Fibroblast of villous mesenchyme (primary cell): ENCODE data around the gene SORCS2. TPM values are rescaled to one million over a fixed set of nuclear protein-coding genes. Genes with fewer than 3 reads are reported as not detected.

Experiments used
- DNase-seq: peaks from one replicate; pipeline ENCODE4 v3.0.0-alpha.2; 2010; ENCODE audit warnings: low read depth
- H3K4me3 ChIP-seq: 2 replicates; pipeline ENCODE4 v1.5.1; 2011; ENCODE audit warnings: low read depth, mild to moderate bottlenecking, low read length
- total RNA-seq: library from RNA; depleted of rRNA; stranded (reverse); fragments of >200 nt; gene quantifications from 2 replicates; pipeline ENCODE4 v1.2.3, GENCODE V29; 2012
- TF ChIP-seq, protein P1 (sequence below): IDR thresholded peaks from 2 replicates; pipeline ENCODE4 v1.5.1; 2012; ENCODE audit warnings: low read depth, mild to moderate bottlenecking, low read length; ENCODE audit not compliant: insufficient read depth

The SORCS2 gene
- total RNA-seq, 1 donor = under 0.01 TPM

DNA sequence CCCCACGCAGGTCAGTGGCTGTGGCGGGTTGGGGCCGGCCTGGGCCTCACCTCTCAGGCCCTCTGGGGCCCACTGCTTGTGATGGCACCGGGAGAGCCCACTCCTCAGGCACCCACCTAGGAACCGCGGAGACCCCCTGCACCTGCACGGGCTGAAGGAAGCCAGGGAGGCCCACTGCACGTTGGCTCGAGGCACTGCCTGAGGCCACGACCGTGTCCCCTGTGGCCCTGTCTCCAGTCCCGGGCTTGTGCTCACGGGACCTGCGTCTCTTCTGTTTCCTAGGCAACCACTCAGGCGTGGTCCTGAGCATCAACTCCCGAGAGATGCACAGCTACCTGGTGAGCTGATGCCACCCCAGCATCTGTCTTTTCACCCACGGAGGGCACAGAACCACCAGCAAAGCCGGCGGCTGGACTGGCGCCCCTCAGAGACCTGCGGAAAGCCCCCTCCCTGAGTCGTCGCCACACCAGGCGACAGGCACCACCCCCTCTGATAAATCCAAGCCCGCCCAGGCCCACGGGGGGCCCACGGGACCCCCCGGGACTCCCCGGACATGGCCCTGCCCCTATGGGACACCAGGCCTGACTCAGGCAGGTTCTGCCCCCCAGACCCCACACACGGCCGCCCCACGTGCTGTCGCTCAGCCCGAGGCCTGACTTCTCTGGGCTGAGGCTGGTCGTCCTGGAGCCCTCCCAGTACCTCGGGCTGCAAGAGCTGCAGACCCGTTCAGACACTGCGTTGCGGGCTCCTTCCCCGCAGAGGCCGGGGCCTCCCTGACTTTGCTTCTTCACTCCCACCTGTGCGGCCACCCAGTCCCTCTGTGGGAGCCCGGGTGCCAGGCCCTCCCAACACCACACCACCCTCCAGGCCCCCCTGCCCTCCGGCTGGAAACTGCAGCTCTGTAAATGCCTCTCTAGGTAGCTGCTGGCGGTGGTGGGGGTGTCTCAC is 547.9 kb downstream of the SORCS2 start:
- DNase-seq = no peak
- H3K4me3 ChIP-seq = no peak overlapping the region
- TF ChIP-seq, protein P1, sequence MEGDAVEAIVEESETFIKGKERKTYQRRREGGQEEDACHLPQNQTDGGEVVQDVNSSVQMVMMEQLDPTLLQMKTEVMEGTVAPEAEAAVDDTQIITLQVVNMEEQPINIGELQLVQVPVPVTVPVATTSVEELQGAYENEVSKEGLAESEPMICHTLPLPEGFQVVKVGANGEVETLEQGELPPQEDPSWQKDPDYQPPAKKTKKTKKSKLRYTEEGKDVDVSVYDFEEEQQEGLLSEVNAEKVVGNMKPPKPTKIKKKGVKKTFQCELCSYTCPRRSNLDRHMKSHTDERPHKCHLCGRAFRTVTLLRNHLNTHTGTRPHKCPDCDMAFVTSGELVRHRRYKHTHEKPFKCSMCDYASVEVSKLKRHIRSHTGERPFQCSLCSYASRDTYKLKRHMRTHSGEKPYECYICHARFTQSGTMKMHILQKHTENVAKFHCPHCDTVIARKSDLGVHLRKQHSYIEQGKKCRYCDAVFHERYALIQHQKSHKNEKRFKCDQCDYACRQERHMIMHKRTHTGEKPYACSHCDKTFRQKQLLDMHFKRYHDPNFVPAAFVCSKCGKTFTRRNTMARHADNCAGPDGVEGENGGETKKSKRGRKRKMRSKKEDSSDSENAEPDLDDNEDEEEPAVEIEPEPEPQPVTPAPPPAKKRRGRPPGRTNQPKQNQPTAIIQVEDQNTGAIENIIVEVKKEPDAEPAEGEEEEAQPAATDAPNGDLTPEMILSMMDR = no peak

DNA sequence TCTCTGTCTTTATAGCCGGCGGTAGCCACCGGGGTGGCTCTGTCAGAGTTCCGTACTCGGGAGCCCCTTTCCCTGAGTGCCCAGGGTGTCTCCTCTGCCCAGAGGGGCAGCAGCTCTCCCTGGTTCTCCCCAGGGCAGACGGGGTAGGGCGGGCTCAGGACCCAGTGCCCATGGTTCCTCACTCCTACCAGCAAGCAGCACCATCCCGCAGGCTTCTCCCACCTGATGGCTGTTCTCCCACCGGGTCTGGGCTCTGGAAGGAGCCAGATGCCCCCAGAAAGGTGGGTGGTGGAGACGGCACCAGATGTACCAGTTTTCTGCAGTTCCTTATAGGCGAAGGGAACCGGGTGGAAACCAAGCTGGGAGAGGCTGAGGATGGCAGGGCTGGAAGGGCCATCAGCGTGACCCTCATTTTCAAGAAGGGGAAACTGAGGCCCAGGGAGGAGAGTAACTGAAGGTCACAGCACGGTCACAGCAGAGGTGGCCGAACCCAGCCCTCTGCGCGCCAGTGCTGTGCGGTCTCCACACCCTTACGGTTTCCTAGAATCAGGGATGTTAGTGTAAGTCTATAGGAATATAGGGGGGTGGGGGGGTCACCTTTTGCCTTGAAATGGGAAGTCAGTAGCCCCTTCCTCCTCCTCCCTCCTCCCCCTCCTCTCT is 548.7 kb downstream of the SORCS2 start:
- H3K4me3 ChIP-seq = no peak overlapping the region
- TF ChIP-seq, protein P1 = no peak
- DNase-seq = no peak

DNA sequence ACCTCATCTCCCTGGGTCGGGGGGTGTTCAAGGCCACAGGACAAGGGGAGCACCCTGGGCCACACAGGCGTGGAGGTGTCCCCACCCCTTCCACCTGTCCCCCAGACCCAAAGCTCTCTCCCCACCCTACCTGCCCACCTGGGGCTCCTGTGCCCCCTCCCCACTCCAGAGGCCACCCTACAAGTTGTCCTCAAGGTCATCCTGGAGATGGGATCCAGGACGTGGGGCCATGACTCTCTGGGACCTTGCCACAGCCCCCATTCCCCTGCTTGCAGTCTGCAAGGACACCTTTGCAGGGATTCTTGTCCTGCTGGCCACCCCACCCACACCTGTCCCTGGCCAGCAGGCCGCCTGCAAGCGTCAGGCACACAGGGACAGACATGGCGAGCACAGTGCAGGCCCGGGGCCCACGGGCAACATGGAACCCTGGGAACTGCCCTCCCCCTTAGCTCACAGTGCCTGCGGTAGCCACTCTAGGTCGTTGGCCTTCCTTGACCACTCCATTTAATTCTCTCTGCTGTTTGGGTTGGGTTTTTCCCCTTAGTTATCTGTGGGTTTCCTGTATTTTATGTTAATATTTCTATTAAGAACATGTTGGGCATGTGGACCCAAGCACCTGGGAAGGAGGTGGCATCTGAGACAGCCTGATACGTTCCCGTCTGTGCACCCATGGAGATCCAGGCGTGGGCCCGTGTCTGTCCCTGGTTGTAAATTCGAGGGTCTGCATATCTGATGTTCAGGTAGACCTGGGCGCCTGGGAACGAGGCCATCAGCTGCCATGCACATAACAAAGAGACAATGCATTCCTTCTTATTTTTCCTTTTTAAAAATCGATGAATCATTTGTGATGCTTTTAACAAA is 549.8 kb downstream of the SORCS2 start:
- no peak overlapping the region for H3K4me3 ChIP-seq
- TF ChIP-seq, protein P1 = no peak
- DNase-seq = no peak

DNA sequence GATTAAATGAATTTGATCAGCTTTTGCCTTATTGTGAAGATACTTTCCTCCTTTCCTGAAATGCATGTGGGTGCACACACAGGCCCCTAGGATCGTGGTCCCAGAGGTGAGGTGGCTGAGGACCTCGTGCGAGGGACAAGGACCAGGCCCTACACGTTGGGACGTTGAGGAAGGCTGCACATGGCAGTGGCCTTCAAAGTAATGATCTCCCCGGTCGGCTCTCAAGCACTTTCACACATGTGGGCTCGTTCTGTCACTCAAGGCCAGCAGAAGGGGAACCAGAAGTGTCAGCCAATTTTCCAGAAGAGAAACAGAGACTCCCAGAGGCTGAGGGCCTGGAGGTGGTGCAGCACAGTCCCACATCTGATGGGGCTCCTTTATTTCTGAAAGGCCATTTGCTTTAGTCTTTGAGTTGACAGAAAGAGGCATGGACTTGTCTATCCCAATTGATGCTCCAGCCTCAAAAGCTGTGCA is 550.5 kb downstream of the SORCS2 start:
- TF ChIP-seq, protein P1 = no peak
- no peak for DNase-seq
- no peak overlapping the region for H3K4me3 ChIP-seq

DNA sequence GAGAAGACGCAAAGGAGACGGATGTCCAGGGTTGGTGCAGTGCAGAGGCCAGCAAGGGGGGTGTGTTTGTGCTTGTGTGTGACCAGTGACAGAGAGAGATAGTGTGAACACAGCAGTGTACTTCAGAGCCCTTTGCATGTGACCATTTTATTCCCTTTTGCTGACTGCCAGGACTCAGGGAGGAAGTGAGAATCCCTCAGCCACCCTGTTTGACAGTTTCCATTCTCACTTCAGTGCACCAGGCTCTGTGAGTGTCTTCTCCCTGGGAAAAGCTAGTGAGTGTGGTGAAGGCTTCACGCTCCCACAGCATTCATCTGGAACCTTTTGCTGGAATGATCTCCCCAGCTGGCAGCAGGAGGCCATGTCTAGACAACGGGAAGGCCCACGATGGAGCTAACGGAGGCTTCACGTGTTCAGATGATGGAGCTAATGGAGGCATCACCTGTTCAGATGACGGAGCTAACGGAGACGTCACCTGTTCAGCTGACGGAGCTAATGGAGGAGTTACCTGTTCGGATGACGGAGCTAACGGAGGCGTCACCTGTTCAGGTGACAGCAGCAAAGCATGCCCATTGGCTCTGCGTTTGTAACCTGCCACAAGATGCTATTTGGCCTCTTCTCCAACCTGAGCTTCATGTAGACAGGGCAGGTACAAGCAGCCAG is 551.9 kb downstream of the SORCS2 start:
- DNase-seq = no peak
- TF ChIP-seq, protein P1 = no peak
- H3K4me3 ChIP-seq = no peak overlapping the region

DNA sequence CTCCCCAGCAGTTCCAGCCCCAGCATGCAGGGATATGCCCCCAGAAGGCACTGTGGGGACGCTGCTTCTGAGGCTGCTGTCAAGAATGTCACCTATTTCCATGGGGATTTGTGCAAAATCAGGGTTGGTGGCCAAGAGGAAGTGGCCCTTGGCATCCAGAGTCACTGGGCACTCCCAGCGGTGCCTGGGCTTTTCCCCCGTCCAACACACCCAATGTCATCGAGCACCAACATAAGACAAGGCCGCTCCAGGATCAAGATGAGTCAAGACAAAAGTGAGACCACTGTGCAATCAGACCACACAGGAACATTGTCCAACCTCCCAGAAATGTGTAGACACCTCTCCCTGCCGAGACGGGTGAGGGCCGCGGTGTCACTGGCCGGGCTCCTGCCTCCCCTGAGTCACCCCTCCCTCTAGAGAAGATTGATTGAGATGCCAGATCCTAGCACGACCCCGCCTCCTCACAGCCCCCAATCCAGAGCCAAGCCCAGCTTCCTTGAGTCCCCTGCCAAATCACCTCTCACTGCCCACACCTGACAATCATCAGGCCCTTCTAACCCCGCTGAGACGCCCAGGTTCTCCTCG is 553.1 kb downstream of the SORCS2 start:
- TF ChIP-seq, protein P1 = no peak
- no peak for DNase-seq
- no peak overlapping the region for H3K4me3 ChIP-seq
